Stomach smooth muscle (tissue), 2 donors: ENCODE data around the gene GNG12.
"Not testable (repeated sequence)": the region's sequence is repeated elsewhere in the genome, so short reads cannot be mapped to it uniquely, and the experiment has no call there.

ENCODE experiments used
- H3K27ac ChIP-seq: one replicate; pipeline ENCODE4 v1.7.0; 2013; ENCODE audit warnings: mild to moderate bottlenecking, low read length, inconsistent platforms
- H3K27me3 ChIP-seq, 2 donors: one replicate each; pipeline ENCODE4 v1.7.0; 2013; ENCODE audit warnings: low read length in 2 of 2; ENCODE audit not compliant: insufficient read depth in 2 of 2, control insufficient read depth in 1 of 2
- H3K36me3 ChIP-seq, 2 donors: one replicate each; pipeline ENCODE4 v1.7.0; 2013; ENCODE audit warnings: low read length in 2 of 2; ENCODE audit not compliant: control insufficient read depth in 2 of 2, insufficient read depth in 2 of 2
- H3K4me1 ChIP-seq: one replicate; pipeline ENCODE4 v1.7.0; 2013; ENCODE audit warnings: low read length; ENCODE audit not compliant: control insufficient read depth, insufficient read depth
- H3K4me3 ChIP-seq, 2 donors: one replicate each; pipeline ENCODE4 v1.7.0; 2013; ENCODE audit warnings: low read length in 2 of 2
- H3K9ac ChIP-seq, 2 donors: one replicate each; pipeline ENCODE4 v1.7.0; 2013; ENCODE audit warnings: low read length in 2 of 2, mild to moderate bottlenecking in 1 of 2
- H3K9me3 ChIP-seq, 2 donors: one replicate each; pipeline ENCODE4 v1.7.0; 2013; ENCODE audit warnings: low read length in 2 of 2; ENCODE audit not compliant: control insufficient read depth in 2 of 2
- donor health status: healthy.
- donor health status: Pancreatic carcinoma.

The GNG12 gene

GRCh38 chr1:67735206-67735605 lies 98.1 kb downstream of the GNG12 start:
- Histone ChIP-seq H3K27ac (no peak overlapping the region), H3K4me3 (no peak overlapping the region), H3K9me3 (no peaks in the 10 kb centered on the region), H3K27me3 (no peaks in the 10 kb centered on the region), H3K9ac (no peak overlapping the region), H3K36me3 (no peaks in the 10 kb centered on the region), H3K4me1 (peaks cover 27% of the 10 kb centered on the region)

DNA sequence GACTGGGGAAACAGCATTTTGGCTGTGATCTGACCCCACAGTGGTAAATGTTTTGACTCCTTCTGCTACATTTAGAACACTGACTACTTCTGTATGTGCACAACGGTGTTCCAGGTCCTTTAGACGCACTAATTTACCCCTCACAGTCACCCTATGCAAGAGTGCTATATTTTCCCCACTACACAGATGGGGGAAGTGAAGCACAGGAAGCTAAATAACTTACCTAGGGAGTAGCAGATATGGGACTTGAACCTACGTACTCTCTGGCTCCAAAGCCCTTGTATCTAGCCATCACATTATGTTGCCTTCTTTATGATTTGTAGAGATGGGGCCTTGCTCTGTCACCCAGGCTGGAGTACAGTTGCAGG lies 99.0 kb downstream of the GNG12 start:
- H3K36me3 ChIP-seq = no peaks in the 10 kb centered on the region
- H3K9ac ChIP-seq = no peak overlapping the region
- no peaks in the 10 kb centered on the region for H3K27me3 ChIP-seq
- no peak overlapping the region for H3K27ac ChIP-seq
- no peak overlapping the region for H3K4me3 ChIP-seq
- H3K4me1 ChIP-seq = peaks cover 27% of the 10 kb centered on the region
- no peaks in the 10 kb centered on the region for H3K9me3 ChIP-seq

- Histone ChIP-seq H3K9me3 (no peaks in the 10 kb centered on the region), H3K4me3 (no peak overlapping the region), H3K9ac (no peak overlapping the region), H3K4me1 (peaks cover 27% of the 10 kb centered on the region), H3K27ac (no peak overlapping the region), H3K27me3 (no peaks in the 10 kb centered on the region), H3K36me3 (no peaks in the 10 kb centered on the region)
These were observed 99.5 kb downstream of the GNG12 start for GRCh38 chr1:67733681-67734322.

GRCh38 chr1:67732750-67733151 lies 100.5 kb downstream of the GNG12 start:
- no peaks in the 10 kb centered on the region for H3K9me3 ChIP-seq
- peaks cover 0 to 3% of the 10 kb centered on the region in 2 donors for H3K36me3 ChIP-seq
- H3K27ac ChIP-seq = no peak overlapping the region
- no peaks in the 10 kb centered on the region for H3K27me3 ChIP-seq
- peaks cover 23% of the 10 kb centered on the region for H3K4me1 ChIP-seq
- no peak overlapping the region for H3K4me3 ChIP-seq
- no peak overlapping the region for H3K9ac ChIP-seq

- Histone ChIP-seq H3K27me3 (no peaks in the 10 kb centered on the region), H3K36me3 (peaks cover 0 to 3% of the 10 kb centered on the region in 2 donors), H3K4me3 (no peak overlapping the region), H3K9ac (no peak overlapping the region), H3K9me3 (no peaks in the 10 kb centered on the region), H3K27ac (no peak overlapping the region), H3K4me1 (peaks cover 19% of the 10 kb centered on the region)
These were observed 101.9 kb downstream of the GNG12 start for GRCh38 chr1:67731322-67731721.

DNA sequence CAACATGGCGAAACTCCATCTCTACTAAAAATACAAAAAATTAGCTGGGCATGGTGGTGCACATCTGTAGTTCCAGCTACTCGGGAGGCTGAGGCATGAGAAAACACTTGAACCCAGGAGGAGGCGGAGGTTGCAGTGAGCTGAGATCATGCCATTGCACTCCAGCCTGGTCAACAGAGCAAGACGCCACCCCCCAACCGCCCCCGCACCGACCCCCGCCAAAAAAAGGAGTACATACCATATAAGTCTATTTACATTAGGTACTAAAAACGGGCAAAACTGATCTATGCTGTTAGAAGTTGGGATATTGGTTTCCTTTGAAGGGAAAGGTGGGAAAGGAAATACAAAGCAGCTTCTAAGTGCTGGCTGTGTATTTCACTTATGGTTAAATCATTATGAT lies 103.0 kb downstream of the GNG12 start:
- H3K9me3 ChIP-seq, H3K27me3 ChIP-seq, H3K27ac ChIP-seq, H3K4me3 ChIP-seq, H3K36me3 ChIP-seq, H3K4me1 ChIP-seq, H3K9ac ChIP-seq: not testable (repeated sequence)

- Histone ChIP-seq H3K27ac (no peak overlapping the region), H3K9ac (no peak overlapping the region), H3K36me3 (peaks cover 0 to 3% of the 10 kb centered on the region in 2 donors), H3K4me1 (peaks cover 13% of the 10 kb centered on the region), H3K27me3 (no peaks in the 10 kb centered on the region), H3K9me3 (no peaks in the 10 kb centered on the region), H3K4me3 (no peak overlapping the region)
These were observed 103.4 kb downstream of the GNG12 start for GRCh38 chr1:67729872-67730271.

- H3K27ac ChIP-seq = no peak overlapping the region
- H3K9ac ChIP-seq = no peak overlapping the region
- no peaks in the 10 kb centered on the region for H3K27me3 ChIP-seq
- peaks cover 23% of the 10 kb centered on the region for H3K4me1 ChIP-seq
- no peaks in the 10 kb centered on the region for H3K9me3 ChIP-seq
- H3K4me3 ChIP-seq = no peak overlapping the region
- H3K36me3 ChIP-seq = peaks cover 0 to 3% of the 10 kb centered on the region in 2 donors
These were observed 107.0 kb downstream of the GNG12 start for GRCh38 chr1:67726224-67726623.

DNA sequence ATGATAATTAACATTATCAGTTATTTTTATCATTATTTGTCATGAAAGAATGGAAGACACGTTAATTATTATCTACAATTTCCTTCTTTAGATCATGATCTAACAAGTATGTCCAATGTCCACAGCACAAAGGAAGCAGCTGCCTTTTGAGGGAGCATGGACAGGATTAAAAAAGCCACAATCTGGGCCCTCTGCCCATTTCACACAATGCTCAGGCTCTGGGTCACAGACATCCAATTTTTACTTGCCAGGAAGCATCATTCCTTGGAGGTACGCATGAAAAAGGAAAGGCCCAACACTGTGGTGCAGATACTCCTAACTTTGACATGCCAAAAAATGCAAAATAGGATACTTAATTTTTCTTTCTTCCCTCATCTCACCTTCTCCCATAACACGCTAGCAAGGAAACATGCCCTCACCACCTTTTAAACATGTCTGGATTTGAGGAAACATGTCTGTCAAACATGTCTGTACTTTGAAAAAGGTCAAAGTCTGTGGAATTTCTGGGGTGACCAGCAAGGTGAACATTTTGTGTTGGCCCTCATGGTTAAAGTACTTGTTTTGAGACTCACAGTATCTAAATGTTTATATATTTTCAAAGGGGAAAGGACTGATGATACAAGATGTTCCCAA lies 108.2 kb downstream of the GNG12 start:
- Histone ChIP-seq H3K27ac (no peak overlapping the region), H3K4me1 (peaks cover 23% of the 10 kb centered on the region), H3K4me3 (no peak overlapping the region), H3K9ac (no peak overlapping the region), H3K36me3 (peaks cover 0 to 3% of the 10 kb centered on the region in 2 donors), H3K9me3 (no peaks in the 10 kb centered on the region), H3K27me3 (no peaks in the 10 kb centered on the region)

GRCh38 chr1:67723620-67724019 lies 109.6 kb downstream of the GNG12 start:
- Histone ChIP-seq H3K27ac (no peak overlapping the region), H3K27me3 (no peaks in the 10 kb centered on the region), H3K4me1 (peaks cover 23% of the 10 kb centered on the region), H3K4me3 (no peak overlapping the region), H3K36me3 (peaks cover 0 to 3% of the 10 kb centered on the region in 2 donors), H3K9me3 (no peaks in the 10 kb centered on the region), H3K9ac (no peak overlapping the region)

DNA sequence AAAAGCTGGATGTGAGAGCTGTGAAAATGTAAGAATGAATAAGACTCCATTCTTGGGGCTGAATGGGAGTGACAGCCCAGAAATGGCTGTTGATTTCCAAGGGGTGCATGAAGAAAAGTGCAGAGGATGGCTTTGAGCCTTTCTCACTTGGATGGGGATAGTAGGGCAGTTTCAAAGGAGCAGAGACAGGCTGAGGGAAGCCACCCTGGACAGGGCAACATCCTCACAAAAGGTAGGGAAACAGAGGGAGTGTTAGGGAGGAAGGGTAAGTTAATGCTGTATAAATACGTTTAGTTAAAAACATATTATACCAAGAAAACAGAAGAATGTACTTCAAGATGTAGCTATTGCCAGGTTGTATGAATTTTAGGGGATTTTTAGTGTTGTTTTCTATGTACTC lies 110.1 kb downstream of the GNG12 start:
- Histone ChIP-seq H3K4me1 (peaks cover 23% of the 10 kb centered on the region), H3K9me3 (no peaks in the 10 kb centered on the region), H3K9ac (no peak overlapping the region), H3K27ac (no peak overlapping the region), H3K36me3 (peaks cover 0 to 3% of the 10 kb centered on the region in 2 donors), H3K4me3 (no peak overlapping the region), H3K27me3 (no peaks in the 10 kb centered on the region)
